Medulla oblongata (tissue), 1 donor: Measurements from ENCODE around the gene CNTN4.

Experiments used
- DNase-seq: peaks from one replicate; pipeline ENCODE4 v3.0.0-alpha.2; 2015; ENCODE audit errors: extremely low spot score

CNTN4 gene

DNA sequence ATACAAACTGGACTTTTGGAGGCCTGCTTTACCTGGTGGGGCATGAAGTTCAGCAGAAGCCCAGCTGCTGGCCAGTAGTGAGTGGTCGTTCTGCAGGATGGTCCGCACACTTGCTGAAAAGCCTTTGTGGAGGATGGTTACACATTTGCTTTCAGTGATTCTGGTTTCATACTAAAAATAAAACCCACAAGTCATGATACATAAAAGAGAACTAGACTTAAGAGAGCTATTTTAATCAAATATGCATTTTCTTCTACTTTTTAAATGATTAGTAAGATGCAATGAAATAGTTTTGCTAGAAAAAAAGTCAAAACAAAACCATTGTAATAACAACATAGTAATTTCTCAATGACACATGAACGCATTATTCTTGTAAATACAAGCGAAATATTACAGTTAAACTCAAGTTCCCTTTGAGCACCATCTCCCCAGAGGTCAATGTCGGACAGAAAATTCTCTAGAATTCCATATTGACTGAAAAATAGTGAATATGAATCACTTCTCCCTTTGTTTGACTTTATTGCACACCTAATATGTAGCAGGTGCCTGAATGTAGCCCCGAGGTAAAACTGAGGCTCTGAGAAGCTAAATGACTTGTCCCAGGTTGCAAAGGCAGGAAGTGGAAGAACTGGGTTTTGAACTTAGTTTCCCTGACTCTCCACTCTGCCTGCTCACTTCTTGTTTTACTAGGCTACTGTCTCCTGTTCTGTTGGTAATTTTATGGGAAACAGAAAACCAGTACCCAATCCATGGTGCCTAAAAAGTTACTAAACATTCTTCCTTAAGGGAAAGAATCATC is 1003.2 kb downstream of the CNTN4 start:
- no peak for DNase-seq

DNA sequence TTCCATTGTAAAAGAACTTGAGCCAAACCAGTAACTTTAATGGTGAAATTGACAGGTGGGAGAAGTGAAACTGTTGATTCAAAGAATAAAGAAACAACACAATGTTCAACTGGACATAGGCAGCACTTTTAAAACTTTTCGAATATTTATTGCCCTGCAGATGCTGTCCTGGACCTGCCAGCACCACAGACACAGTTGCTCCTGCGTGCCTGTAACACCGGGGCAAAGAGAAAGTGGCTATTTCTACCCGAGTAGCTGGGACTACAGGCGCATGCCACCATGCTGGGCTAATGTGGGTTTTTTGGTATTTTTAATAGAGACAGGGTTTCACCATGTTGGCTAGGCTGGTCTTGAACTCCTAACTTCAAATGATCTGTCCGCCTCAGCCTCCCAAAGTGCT is 1004.1 kb downstream of the CNTN4 start:
- no peak for DNase-seq

DNA sequence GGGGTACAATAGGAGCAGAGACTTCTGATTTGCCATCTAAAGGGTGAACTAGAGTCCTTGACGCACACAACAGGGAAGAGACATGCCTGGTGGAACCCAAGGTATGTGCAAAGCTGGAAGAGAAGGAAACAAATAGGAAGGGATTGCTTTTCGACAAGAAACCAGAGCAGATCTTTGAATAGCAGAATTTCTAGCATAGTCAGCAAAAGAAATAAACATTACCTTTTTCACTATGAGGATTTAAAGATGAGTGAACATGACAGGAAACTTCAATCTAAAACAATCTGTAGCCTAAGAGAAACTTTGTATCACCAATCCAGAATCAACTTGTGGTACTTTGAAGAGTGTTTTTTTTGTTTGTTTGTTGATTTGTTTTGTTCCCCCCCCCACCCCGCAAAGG is 1006.6 kb downstream of the CNTN4 start:
- DNase-seq = no peak

GRCh38 chr3:3105815-3106214 is 1007.1 kb downstream of the CNTN4 start:
- DNase-seq = no peak

DNA sequence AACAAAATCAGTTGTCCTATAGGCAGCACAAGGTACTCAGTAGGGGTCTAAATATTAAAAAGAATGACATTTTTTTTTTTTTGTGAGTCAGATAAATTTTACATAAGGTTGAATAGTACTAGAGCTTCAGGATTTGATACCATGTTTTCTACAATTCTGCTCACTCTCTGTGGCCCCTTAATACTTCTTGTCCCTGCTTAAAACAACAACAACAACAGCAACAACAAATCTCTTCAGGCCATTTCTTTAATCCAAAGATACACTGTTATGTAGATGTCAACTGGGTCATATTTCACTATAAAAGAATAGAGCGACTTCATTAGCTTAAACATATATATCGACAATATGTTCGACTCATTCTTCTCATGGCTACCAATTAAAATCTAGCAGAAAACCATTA is 1008.5 kb downstream of the CNTN4 start:
- DNase-seq = no peak
